GM21528 (cell line): Measurements from ENCODE around the gene USP28.
A peak's percentile ranks its signal among the peaks of the same experiment; 100 is the strongest.
"Not testable (repeated sequence)": the region's sequence is repeated elsewhere in the genome, so short reads cannot be mapped to it uniquely, and the experiment has no call there.

ENCODE experiments used
- ATAC-seq: cut with Tn5 transposase; IDR thresholded peaks from one replicate; pipeline ENCODE4 v1.9.1; 2021; ENCODE audit warnings: mild to moderate bottlenecking, moderate library complexity; ENCODE audit not compliant: unreplicated experiment, low FRiP score

The USP28 gene

DNA sequence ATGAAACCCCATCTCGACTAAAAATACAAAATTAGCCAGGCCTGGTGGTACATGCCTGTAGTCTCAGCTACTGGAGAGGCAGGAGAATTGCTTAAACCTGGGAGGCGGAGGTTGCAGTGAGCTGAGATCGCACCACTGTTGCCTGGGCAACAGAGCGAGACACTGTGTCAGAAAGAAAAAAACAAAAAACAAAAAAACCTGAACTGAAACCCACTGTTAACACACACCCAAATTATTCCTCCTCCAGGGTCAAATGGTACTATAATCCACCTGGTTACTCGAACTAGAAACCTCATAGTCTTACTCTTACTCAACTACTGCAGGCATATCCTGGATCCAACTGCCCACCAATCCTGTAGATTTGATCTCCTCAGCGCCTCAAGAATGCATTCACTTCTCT is 35.5 kb downstream of the USP28 start:
- ATAC-seq: peak; percentile 96

GRCh38 chr11:113838005-113838404 is 37.4 kb downstream of the USP28 start:
- no peak for ATAC-seq

- no peak for ATAC-seq
Observed at GRCh38 chr11:113835306-113835705, 40.1 kb downstream of the USP28 start.

DNA sequence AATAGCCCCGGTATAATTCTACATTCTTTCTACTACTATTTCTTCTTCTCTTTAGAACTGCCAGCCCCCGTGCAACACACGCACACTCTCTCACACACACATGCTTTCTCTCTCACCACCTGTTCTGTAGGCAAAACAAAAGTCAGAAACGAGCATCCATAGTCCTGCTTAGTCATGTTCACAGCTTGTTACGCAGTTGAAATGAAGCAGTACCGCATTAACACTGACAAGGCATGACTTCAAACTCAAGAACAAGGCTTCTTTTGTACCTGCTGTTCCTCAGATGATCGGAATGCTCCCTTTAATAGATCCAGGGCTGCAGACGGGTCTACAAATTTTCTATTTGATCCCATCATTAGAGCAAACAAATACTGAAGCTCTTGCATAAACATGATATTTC is 42.2 kb downstream of the USP28 start:
- ATAC-seq: no peak

DNA sequence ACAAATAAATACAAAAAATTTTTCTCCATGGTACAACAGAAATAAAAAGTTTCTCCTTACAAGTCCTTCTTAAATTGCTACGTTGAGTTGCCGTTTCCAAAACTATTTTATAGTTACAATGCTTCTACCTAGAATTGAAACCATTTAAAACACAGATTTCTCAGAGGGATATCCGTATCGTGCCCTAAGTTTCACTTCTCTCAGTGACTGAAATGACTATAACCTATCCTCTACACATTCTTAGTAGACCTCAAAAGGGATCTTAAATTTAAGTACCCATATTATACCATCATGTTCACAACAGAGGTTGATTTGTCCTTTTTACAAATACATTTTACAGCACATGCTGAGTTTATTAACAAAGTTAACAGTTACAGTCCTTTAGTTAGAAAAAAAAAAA is 44.1 kb downstream of the USP28 start:
- peak; percentile 85 for ATAC-seq

- ATAC-seq: no peak
Observed at GRCh38 chr11:113829751-113830150, 45.6 kb downstream of the USP28 start.

DNA sequence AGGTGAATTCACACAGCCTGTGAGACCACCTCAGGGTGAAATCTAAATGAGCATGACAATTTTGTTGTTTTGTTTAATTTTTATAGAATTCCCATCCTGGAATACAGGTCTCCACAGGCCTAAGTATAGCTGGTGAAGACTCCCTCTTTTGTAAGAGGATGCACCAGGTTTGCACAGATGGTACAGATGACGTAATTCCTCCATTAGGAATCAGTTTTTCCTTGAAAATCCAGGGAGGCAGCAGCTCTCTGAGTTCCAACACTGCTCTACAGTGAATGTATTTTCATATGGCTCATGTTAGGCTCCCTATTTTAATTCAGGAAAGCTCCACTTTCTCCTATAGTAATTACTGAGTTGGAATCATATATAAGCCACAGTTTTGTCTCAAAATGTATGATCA is 47.2 kb downstream of the USP28 start:
- ATAC-seq: no peak

GRCh38 chr11:113827477-113827876 is 47.9 kb downstream of the USP28 start:
- no peak for ATAC-seq

- ATAC-seq: no peak
Observed at GRCh38 chr11:113818426-113818825, 56.9 kb downstream of the USP28 start.

- ATAC-seq: no peak
Observed at GRCh38 chr11:113817626-113818025, 57.7 kb downstream of the USP28 start.

- ATAC-seq: no peak
Observed at GRCh38 chr11:113817162-113817561, 58.2 kb downstream of the USP28 start.

DNA sequence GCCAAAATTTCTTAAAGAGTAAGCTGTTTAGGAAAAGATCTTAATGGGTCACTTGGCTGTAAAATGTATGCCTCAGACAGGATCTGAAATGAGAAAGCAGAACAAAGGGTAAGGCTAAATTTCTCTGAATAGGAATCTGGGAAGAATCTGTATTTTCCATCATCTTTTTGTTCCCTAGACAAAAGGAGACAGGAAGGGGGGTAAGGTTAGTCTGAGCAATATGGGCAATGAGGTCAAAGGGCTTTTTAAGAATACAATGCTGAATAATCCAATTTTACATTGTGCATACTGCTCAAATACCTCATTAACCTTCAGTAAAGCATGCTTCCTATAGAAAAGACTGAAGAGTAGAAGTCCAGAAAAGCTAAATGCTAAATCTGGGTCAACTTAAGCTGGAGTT is 61.2 kb downstream of the USP28 start:
- ATAC-seq: no peak

DNA sequence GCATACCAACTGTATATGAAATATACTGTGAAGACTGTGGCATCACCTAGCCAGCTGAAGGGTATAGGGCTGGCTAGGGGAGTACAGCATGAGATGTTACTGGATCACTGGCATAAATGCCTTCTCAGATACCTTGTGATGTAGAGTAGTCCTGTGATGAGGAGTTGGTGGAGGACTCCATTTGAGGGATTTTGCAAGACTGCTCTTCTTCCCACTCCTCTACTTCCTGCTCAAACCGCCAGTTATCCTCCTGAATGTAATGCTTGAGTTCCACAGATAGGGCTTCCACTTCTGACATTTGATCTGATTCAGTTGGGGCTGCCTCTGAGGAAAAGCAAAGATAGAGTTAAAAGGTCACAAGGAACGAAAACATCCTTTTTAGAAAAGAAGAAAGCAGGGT is 66.4 kb downstream of the USP28 start:
- no peak for ATAC-seq

DNA sequence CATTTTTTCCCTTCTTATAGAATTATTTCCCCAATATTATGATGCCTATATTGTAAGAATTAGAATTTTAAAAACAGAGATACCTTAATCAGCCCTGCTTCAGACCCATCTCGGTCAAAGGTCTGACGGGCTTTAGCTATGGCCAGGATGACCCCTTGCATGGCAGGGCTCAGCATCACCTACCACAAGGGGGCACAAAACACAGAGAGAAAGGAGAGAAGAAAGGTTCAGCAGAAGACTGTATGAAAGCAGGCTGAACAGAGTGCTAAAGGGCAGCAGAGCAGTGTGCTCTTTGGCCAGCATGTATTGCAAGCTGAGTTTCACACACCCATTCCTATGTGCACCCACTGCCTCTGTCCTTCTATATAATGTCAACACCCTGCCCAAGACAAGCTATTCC is 69.0 kb downstream of the USP28 start:
- no peak for ATAC-seq

- ATAC-seq: no peak
Observed at GRCh38 chr11:113805640-113806039, 69.7 kb downstream of the USP28 start.

DNA sequence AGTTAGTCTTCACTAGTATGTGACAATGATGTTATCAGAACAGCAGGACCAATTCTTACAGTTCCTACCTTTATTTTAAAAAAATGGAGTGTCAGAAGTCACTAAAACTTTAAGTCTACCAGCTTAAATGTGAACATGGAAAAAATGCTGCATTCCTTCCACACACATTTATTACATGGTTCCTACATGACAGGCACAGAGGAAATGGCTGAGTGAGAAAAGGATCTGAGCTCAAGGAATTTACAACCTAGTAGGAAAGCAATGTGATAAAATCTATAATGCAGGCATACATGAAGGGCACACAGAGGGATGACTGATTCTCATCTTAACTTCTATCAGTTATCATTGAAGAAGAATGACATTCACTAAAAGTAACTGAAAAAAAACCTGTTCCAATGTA is 72.8 kb downstream of the USP28 start:
- ATAC-seq: no peak

DNA sequence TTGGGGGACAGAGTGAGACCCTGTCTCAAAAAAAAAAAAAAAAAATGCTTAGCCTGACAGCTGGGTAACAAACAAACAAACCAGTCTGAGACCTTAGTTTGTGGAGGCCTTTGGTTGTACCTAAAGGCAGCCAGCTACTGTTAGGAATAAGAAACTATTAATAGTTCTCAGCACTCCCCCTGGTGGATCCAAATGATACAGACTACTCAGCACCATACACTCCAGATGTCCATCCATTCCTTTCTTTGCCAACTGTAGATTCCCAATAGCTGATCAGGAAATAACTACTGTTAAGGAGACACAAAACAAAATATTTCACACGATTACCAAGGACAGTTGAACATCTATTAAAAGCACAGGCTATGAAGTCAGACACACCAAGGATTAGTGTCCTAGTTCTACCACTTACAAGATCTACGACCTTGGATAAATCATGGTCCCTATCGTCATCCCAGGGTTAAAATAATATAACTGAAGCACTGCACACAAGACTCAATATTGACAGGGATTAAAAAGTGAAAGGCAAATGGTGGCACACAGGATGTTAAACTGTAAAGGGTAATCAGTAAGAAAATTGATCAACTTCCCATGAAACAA is 78.6 kb downstream of the USP28 start:
- ATAC-seq: peak; percentile 66

DNA sequence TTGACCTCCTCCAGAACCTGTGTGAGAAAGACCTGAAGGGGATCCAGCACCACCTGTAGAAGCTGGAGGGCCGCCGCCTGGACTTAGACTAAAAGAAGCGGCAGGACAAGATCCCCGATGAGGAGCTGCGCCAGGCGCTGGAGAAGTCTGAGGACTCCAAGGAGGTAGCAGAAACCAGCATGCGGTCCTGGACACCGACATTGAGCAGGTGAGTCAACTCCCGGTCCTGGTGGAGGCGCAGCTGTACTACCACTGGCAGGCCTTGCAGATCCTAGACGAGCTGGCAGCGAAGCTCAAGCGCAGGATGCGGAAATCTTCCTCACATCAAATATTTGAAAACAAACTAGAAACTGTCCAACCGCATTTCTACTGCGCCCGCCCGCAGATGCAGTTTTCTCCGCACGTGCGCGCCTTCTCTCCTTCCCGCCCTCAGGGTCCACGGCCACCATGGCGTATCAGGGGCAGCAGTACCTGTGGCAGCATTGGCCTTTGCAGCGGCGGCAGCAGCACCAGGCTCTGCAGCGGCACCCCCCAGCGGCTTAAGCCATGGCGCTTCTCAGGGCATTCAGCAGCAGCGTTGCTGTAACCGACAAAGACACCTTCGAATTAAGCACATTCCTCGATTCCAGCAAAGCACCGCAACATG is 85.6 kb downstream of the USP28 start:
- no peak for ATAC-seq

DNA sequence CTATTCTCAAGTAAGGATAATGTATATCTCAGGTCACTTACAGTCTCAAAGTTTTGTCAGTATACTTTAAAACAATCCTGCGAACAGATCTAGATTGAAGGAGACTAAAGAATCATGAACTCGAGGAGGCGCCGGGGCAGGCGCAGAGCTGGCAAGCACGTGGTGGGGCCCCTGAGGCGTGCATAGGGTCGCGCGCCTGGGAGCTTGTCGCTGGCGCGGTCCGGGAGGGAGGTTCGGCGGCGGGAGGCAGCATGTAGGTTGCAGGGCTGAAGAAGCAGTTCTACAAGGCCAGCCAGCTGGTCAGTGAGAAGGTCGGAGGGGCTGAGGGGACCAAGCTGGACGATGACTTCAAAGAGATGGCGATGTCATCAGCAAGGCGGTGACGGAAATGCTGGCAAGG is 86.4 kb downstream of the USP28 start:
- ATAC-seq: not testable (repeated sequence)

DNA sequence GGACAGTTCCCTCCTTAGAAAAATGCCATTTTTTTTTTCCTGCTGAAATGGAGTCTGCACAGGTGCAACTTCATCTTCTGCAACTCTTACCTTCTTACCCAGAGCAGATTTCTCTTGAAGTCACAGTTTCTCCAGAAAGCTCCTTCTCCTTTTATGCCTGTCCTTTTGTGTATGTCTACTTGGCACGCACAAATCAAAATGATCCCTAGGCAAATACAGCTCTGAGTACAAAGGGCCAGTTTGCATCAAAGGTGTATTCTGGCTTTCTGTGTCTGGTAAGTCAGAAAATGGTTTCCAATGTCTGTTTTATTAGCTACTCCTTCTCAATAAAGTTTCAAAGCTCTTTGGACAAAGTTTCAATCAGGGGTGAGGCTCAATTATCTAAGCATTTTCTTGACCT is 93.2 kb downstream of the USP28 start:
- ATAC-seq: no peak

DNA sequence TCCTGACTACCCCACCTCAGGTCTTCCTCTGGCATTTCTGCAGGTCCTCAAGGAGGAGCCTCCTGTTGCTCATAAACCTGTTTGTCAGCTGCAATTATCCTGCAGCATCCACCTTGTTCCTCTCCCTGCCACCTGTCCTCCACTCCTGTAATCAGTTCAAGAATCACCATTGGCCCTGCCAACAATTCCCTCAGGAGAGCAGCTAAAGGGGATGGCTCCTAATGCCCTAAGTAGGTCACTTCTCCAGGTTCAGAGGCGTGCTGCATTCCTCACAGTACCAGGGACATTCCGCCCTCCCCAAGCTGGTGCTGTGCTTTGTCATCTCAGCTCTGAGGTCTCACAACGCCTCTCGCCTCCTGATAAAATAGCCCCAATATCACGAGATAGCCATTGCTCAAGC is 93.7 kb downstream of the USP28 start:
- no peak for ATAC-seq

- ATAC-seq: no peak
Observed at GRCh38 chr11:113779496-113779895, 95.9 kb downstream of the USP28 start, which contains the start of gene CLDN25. TSS of gene CLDN25 (plus strand) at chr11:113779796. CDS start at chr11:113779796, 0 bp downstream.
